ENCODE measurements around the gene FCHSD1. TPM values are rescaled to one million over a fixed set of nuclear protein-coding genes. Genes with fewer than 3 reads are reported as not detected.

FCHSD1 gene
- total RNA-seq, 2 experiments from 2014 or later: 31.9 to 55.3 TPM

- intact Hi-C loops (cut with micrococcal nuclease; ENCODE audit: unreplicated experiment): no loop called here
- H2AFZ ChIP-seq (ENCODE audit: low read length): no peak overlapping the region
Measured at GRCh38 chr5:141657404-141657803, 6.2 kb upstream of the FCHSD1 start.

GRCh38 chr5:141656396-141656795 lies 5.2 kb upstream of the FCHSD1 start:
- Histone ChIP-seq H3K9me2 (ENCODE audit: insufficient read depth, low read length) (no peaks in the 10 kb centered on the region), H3K9me3 (ENCODE audit: low read length) (no peaks in the 10 kb centered on the region), H3K36me3 (ENCODE audit: insufficient read depth, low read length) (no peaks in the 10 kb centered on the region), H2AFZ (ENCODE audit: low read length) (no peak overlapping the region), H3K4me1 (ENCODE audit: insufficient read depth, low read length, poor library complexity, severe bottlenecking) (peaks cover 5% of the 10 kb centered on the region), H4K20me1 (ENCODE audit: insufficient read depth, low read length) (no peaks in the 10 kb centered on the region), H3K79me2 (ENCODE audit: insufficient read depth, low read depth, low read length) (no peaks in the 10 kb centered on the region), H3K4me3 (ENCODE audit: low read depth, low read length, poor library complexity, severe bottlenecking) (no peak overlapping the region), H3K4me2 (ENCODE audit: low read length) (no peak overlapping the region), H3K27ac (ENCODE audit: low read depth, low read length, poor library complexity, severe bottlenecking) (no peak overlapping the region)
- POLR2A ChIA-PET: interaction anchor here (0.6 kb wide), 1 partner anchor 64 kb away, joined by 3 read pairs; no protein-coding TSS in a partner anchor
- no peak for DNase-seq (ENCODE audit: low spot score)
- TF ChIP-seq CTCF (conservative IDR thresholded peaks at IDR 0.05; ENCODE audit: low read length) (no peak), EZH2phosphoT487 (IDR thresholded peaks at IDR 0.05; ENCODE audit: borderline replicate concordance, low read depth, low read length) (no peak)
- BruUV-seq (replicated peaks): no TSS peak
- CTCF ChIA-PET (ENCODE audit: unreplicated experiment): no interaction called here
- intact Hi-C loops (cut with micrococcal nuclease; ENCODE audit: unreplicated experiment): no loop called here

More at GRCh38 chr5:141657404-141657803, 6.2 kb upstream of the FCHSD1 start:
- Histone ChIP-seq H3K4me3 (ENCODE audit: low read depth, low read length, poor library complexity, severe bottlenecking) (no peak overlapping the region), H3K4me1 (ENCODE audit: insufficient read depth, low read length, poor library complexity, severe bottlenecking) (no peaks in the 10 kb centered on the region), H3K4me2 (ENCODE audit: low read length) (no peak overlapping the region), H3K27ac (ENCODE audit: low read depth, low read length, poor library complexity, severe bottlenecking) (no peak overlapping the region), H4K20me1 (ENCODE audit: insufficient read depth, low read length) (no peaks in the 10 kb centered on the region), H3K9me2 (ENCODE audit: insufficient read depth, low read length) (no peaks in the 10 kb centered on the region), H3K9me3 (ENCODE audit: low read length) (no peaks in the 10 kb centered on the region), H3K79me2 (ENCODE audit: insufficient read depth, low read depth, low read length) (no peaks in the 10 kb centered on the region), H3K36me3 (ENCODE audit: insufficient read depth, low read length) (no peaks in the 10 kb centered on the region)
- POLR2A ChIA-PET: no interaction called here
- DNase-seq (ENCODE audit: low spot score): no peak
- CTCF ChIA-PET (ENCODE audit: unreplicated experiment): interaction anchor here (1.5 kb wide), 1 partner anchor 19 kb away, joined by 4 read pairs; no protein-coding TSS in a partner anchor
- BruUV-seq (replicated peaks): no TSS peak
- no peak for TF ChIP-seq CTCF (conservative IDR thresholded peaks at IDR 0.05; ENCODE audit: low read length)
- TF ChIP-seq EZH2phosphoT487 (IDR thresholded peaks at IDR 0.05; ENCODE audit: borderline replicate concordance, low read depth, low read length): no peak

- Histone ChIP-seq H3K36me3 (ENCODE audit: insufficient read depth, low read length) (no peaks in the 10 kb centered on the region), H3K79me2 (ENCODE audit: insufficient read depth, low read depth, low read length) (no peaks in the 10 kb centered on the region), H3K4me3 (ENCODE audit: low read depth, low read length, poor library complexity, severe bottlenecking) (no peak overlapping the region), H3K4me2 (ENCODE audit: low read length) (no peak overlapping the region), H3K4me1 (ENCODE audit: insufficient read depth, low read length, poor library complexity, severe bottlenecking) (peaks cover 13% of the 10 kb centered on the region), H2AFZ (ENCODE audit: low read length) (no peak overlapping the region), H3K9me2 (ENCODE audit: insufficient read depth, low read length) (no peaks in the 10 kb centered on the region), H4K20me1 (ENCODE audit: insufficient read depth, low read length) (no peaks in the 10 kb centered on the region), H3K9me3 (ENCODE audit: low read length) (no peaks in the 10 kb centered on the region), H3K27ac (ENCODE audit: low read depth, low read length, poor library complexity, severe bottlenecking) (no peak overlapping the region)
- TF ChIP-seq EZH2phosphoT487 (IDR thresholded peaks at IDR 0.05; ENCODE audit: borderline replicate concordance, low read depth, low read length) (no peak), CTCF (conservative IDR thresholded peaks at IDR 0.05; ENCODE audit: low read length) (no peak)
- DNase-seq (ENCODE audit: low spot score): no peak
- BruUV-seq (replicated peaks): no TSS peak
- intact Hi-C loops (cut with micrococcal nuclease; ENCODE audit: unreplicated experiment): no loop called here
- POLR2A ChIA-PET: no interaction called here
- CTCF ChIA-PET (ENCODE audit: unreplicated experiment): no interaction called here
Measured at GRCh38 chr5:141655020-141655419, 3.8 kb upstream of the FCHSD1 start.

All from OCI-LY7 (cell line).